HG02938 (cell line): Measurements from ENCODE around the gene ACAD8.
"Not testable (repeated sequence)": the region's sequence is repeated elsewhere in the genome, so short reads cannot be mapped to it uniquely, and the experiment has no call there.

Experiments used
- ATAC-seq: cut with Tn5 transposase; IDR thresholded peaks from one replicate; pipeline ENCODE4 v1.9.1; 2021; ENCODE audit warnings: mild to moderate bottlenecking, moderate library complexity; ENCODE audit not compliant: unreplicated experiment

ACAD8 gene

GRCh38 chr11:134238956-134239355, 14.4 kb upstream of the ACAD8 start:
- no peak for ATAC-seq

GRCh38 chr11:134240592-134240991, 12.8 kb upstream of the ACAD8 start:
- ATAC-seq = no peak

- ATAC-seq = no peak
These were observed 11.0 kb upstream of the ACAD8 start for GRCh38 chr11:134242376-134242775.

- no peak for ATAC-seq
These were observed 9.5 kb upstream of the ACAD8 start for GRCh38 chr11:134243913-134244312.

- ATAC-seq = peak; percentile 81
These were observed 8.8 kb upstream of the ACAD8 start for GRCh38 chr11:134244593-134244992.

- no peak for ATAC-seq
These were observed 7.9 kb upstream of the ACAD8 start for GRCh38 chr11:134245434-134245833.

DNA sequence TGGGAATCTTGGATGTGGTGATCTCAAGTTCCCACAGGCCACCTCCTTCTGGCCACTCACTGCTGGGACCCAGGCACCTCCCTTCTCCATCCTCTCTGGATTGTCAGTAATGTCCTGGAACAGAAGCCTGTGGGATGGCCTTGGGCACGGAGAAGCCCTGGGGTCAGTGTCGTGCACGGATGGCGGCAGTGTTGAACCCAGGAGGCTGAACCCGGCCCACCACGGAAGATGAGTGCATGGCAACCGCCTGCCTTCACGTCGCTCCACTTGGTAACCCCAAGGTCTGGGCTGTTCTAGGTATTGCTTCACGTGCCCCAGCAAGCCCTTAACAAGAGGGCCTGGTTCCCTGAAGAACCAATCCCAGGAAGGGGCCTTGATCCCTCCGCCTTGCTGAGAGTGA, 7.3 kb upstream of the ACAD8 start:
- ATAC-seq = no peak

DNA sequence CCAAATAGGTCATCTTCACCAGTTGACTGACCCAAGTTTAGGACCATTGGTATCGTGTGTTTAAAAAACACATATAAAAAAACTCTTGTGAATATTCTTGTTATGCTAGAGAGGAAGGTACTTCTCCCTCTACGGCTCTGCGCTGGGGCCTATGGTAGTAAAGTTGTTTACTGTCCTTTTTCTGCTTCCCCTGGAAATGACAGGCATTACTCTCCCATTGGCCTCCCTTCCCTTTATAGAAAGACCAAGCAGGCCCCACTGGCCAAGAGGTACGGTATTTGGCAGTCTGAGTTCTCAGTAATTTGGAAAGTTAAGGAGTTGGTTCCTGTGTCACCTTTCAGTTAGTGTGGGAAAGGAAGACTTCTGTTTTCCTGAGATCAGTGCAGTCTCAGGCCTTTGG, 6.7 kb upstream of the ACAD8 start:
- ATAC-seq = no peak

GRCh38 chr11:134248910-134249480, 4.4 kb upstream of the ACAD8 start:
- ATAC-seq = no peak

GRCh38 chr11:134250246-134250645, 3.1 kb upstream of the ACAD8 start:
- ATAC-seq = no peak

DNA sequence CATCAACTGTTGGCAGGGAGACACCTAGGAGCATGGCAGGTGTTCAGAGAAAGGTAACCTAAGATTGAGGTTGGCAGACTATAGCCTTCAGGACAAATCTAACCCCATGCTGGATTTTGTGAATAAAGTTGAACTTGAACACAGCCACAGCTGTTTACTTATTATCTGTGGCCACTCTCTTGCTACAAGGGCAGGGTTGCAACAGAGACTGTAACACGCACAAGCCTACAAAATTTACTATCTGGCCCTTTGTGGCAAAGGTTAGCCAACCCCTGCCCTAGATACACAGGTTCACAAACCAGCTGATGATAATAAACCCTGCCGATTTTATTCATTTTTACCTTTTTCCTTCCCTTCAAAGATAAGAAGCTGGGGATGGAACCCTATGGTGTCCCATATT, 2.7 kb upstream of the ACAD8 start:
- ATAC-seq = no peak

DNA sequence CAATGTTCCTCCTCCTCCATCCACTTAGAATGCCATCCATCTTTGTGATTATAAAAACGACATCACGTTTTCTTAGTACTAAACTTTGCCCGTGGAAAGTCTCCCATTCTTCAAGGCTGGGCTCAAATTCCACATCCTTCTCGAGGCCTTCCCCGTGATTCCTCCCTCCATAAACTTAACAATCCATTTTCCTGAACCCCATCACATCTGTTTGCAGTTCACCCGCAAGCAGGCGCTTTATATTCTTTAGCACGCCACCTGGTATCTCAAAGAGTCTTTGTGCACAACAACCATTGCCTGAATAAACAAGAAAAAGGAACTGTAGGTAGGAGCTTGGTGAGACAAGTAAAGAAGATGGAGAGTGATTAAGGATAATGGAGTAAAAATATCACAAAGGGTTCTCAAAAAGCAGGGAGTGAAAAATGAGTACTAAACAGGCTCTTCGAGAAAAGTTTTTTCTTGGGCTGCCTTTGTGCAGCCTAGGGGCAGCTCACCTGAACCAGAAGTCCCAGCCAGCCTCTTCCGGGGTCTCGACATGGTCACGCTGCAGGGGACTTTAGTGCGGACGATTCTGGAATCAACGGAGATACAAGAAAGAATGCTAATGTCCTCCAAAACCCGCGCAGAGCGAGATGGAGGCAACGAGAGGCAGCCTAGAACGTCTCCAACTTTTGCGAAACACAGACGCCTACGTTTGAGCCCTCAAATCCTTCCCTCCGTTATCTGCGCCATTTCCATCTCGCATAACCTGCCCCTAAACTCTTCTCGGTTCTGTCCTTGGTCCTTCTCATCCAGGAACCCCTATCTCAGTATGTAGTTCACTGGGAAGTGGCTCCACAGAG, 801 bp upstream of the ACAD8 start:
- ATAC-seq = peak; percentile 27

GRCh38 chr11:134254433-134255183, 1.2 kb downstream of the ACAD8 start:
- ATAC-seq = no peak

- not testable (repeated sequence) for ATAC-seq
These were observed 1.8 kb downstream of the ACAD8 start for GRCh38 chr11:134255184-134255561.

DNA sequence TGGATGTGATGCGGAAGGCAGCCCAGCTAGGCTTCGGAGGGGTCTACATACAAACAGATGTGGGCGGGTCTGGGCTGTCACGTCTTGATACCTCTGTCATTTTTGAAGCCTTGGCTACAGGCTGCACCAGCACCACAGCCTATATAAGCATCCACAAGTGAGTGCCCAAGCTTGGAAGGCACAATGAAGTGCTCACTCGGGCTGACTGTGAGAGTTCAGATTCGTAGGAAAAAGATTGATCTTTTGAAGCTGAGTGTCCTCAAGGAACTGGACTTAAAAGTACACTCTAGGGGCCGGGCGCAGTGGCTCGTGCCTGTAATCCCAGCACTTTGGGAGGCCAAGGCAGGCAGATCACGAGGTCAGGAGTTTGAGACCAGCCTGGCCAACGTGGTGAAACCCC, 3.7 kb downstream of the ACAD8 start:
- no peak for ATAC-seq

DNA sequence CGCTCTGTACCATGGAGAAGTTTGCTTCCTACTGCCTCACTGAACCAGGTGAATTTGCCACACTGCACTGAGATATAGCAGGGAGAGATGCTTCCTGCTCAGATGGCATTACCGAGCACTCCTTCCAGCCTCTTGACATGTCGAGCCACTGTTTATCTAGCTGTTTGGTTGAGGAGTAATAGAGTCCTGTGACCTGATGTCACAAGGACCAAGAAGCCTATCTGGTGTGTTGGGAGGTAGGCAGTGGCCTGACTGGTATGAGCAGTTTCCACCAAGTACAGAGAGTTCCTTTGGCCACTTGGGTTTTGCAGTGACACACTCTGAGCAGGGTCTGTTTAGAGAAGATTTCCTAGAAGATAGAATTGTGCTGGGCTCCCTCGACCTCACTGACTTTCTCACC, 5.2 kb downstream of the ACAD8 start:
- no peak for ATAC-seq

DNA sequence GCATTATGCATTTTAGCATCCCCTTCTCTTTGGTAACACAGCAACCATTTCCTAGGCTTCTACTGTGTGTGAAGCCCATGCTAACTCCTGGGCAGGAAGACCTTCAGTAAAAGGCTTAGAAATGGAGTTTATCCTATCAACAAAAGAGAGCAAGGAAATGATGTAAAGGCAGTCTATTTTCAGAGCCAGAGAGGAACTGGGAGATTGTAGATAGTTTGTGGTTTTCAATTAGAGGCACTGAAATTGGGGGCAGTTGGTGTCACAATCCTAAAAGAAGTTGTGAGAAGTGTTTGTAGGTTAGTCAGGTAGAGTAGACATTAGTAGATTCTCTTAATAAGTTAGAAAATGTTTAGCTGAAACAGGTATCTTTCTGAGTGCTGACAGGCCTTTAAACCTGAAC, 7.1 kb downstream of the ACAD8 start:
- no peak for ATAC-seq

DNA sequence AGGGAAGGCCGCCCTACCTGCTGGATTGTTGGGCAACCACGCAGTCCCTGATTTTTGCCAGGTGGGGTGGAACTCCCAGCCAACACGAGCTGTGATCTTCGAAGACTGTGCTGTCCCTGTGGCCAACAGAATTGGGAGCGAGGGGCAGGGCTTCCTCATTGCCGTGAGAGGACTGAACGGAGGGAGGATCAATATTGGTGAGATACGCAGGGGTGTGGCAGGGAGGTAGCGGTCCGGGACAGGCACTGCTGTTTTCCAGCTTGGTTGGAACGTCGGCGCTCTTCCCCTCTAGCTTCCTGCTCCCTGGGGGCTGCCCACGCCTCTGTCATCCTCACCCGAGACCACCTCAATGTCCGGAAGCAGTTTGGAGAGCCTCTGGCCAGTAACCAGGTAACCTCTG, 7.6 kb downstream of the ACAD8 start:
- ATAC-seq = no peak

DNA sequence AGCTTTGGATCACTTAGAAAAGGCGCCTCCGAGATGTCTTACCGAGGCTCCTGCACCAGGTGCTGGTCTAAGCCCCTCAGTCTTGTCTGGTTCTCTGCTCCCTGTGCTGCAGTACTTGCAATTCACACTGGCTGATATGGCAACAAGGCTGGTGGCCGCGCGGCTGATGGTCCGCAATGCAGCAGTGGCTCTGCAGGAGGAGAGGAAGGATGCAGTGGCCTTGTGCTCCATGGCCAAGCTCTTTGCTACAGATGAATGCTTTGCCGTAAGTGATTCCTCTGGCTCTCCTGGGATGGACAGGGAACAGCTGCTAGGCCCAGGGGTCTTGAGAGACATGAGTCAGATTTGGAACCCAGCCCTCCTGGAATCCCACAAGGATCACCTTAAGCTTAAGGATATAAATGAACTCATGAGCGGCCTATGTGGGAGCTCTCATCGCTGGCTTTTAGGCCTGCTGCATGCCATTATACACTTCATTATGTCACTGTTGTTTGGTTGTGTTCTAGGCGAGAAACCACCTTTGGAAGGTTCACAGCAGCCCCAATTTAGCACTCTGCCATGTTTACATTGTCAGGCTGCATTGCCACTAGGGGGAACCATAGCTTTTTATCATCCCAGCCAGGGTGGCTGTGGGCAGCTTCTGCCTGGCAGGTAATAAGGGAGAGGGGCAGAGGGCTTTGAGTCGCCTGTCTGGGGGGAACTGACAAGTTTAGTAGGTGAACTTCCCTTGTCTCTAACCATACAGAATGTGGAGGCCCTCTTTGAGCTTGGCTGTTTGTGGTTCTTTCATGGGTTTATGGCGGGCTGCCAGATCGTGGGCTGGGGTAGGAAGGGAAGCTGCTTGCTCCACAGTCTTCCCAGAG, 8.5 kb downstream of the ACAD8 start:
- no peak for ATAC-seq

- ATAC-seq = no peak
These were observed 11.8 kb downstream of the ACAD8 start for GRCh38 chr11:134264966-134265764.
